Fibroblast of lung (primary cell): ENCODE results near the gene RFPL1. TPM values are rescaled to one million over a fixed set of nuclear protein-coding genes. Genes with fewer than 3 reads are reported as not detected.
A peak's percentile ranks its signal among the peaks of the same experiment; 100 is the strongest.
"Not testable (repeated sequence)": the region's sequence is repeated elsewhere in the genome, so short reads cannot be mapped to it uniquely, and the experiment has no call there.

ENCODE experiments used
- DNase-seq, 2 donors: peaks; one replicate each; pipeline versions ENCODE4 v3.0.0 to v3.0.0-alpha.2; 2010; ENCODE audit warnings: low read depth in 2 of 2
- H2AFZ ChIP-seq: 2 replicates; pipeline ENCODE4 v1.5.1; 2012; ENCODE audit warnings: low read length, control low read depth, inconsistent platforms
- H3K27ac ChIP-seq: 2 replicates; pipeline ENCODE4 v1.5.1; 2011; ENCODE audit warnings: low read length, control low read depth; ENCODE audit not compliant: insufficient read depth
- H3K27me3 ChIP-seq: 2 replicates; pipeline ENCODE4 v1.5.1; 2011; ENCODE audit warnings: mild to moderate bottlenecking, low read length; ENCODE audit not compliant: control insufficient read depth, insufficient read depth
- H3K36me3 ChIP-seq: 2 replicates; pipeline ENCODE4 v1.5.1; 2011; ENCODE audit warnings: low read length; ENCODE audit not compliant: control insufficient read depth, insufficient read depth
- H3K4me1 ChIP-seq: 2 replicates; pipeline ENCODE4 v1.5.1; 2011; ENCODE audit warnings: low read length; ENCODE audit not compliant: control insufficient read depth, insufficient read depth; ENCODE audit errors: extremely low read depth
- H3K4me2 ChIP-seq: 2 replicates; pipeline ENCODE4 v1.5.1; 2011; ENCODE audit warnings: low read length, control low read depth; ENCODE audit not compliant: insufficient read depth; ENCODE audit errors: extremely low read depth
- H3K4me3 ChIP-seq, 4 experiments: fragments of 200-600 bp in 1 of 4; sonication (generic) in 1 of 4; replicated peaks in 1 of 4; 2 replicates each; pipeline ENCODE4 v1.5.1; 2011 to 2016; ENCODE audit warnings: low read length in 4 of 4, low read depth in 3 of 4, mild to moderate bottlenecking in 3 of 4, control low read depth in 2 of 4, inconsistent platforms in 1 of 4, mixed read lengths in 1 of 4; ENCODE audit not compliant: insufficient read depth in 1 of 4; ENCODE audit errors: control extremely low read depth in 1 of 4
- H3K79me2 ChIP-seq: 2 replicates; pipeline ENCODE4 v1.5.1; 2012; ENCODE audit warnings: mild to moderate bottlenecking, low read length, inconsistent platforms; ENCODE audit not compliant: control insufficient read depth, insufficient read depth
- H3K9ac ChIP-seq: 2 replicates; pipeline ENCODE4 v1.5.1; 2011; ENCODE audit warnings: mild to moderate bottlenecking, low read length, control low read depth; ENCODE audit not compliant: insufficient read depth
- H3K9me3 ChIP-seq: 2 replicates; pipeline ENCODE4 v1.5.1; 2012; ENCODE audit warnings: low read depth, low read length; ENCODE audit not compliant: control insufficient read depth, insufficient read depth
- H4K20me1 ChIP-seq: 2 replicates; pipeline ENCODE4 v1.5.1; 2011; ENCODE audit warnings: low read length; ENCODE audit not compliant: control insufficient read depth, insufficient read depth; ENCODE audit errors: extremely low read depth
- CTCF ChIP-seq, 2 donors: IDR thresholded peaks in 1 of 2; conservative IDR thresholded peaks in 1 of 2; 1 replicate in 1 of 2; 2 replicates in 1 of 2; pipeline ENCODE4 v1.5.1; 2011 to 2012; ENCODE audit warnings: low read length in 2 of 2, control low read depth in 1 of 2, inconsistent platforms in 1 of 2, low read depth in 1 of 2, mild to moderate bottlenecking in 1 of 2
- EZH2 ChIP-seq: IDR thresholded peaks from 2 replicates; pipeline ENCODE4 v1.5.1; 2012; ENCODE audit warnings: low read length, control low read depth, mild to moderate bottlenecking; ENCODE audit errors: missing control alignments
- polyA minus RNA-seq: library from RNA; depleted of rRNA, polyadenylated mRNA; stranded (reverse); fragments of >200 nt; gene quantifications from 2 replicates; pipeline ENCODE4 v1.2.3, GENCODE V29; 2011; ENCODE audit warnings: low replicate concordance
- polyA plus RNA-seq, 2 donors: library from polyadenylated mRNA; depleted of rRNA in 1 of 2; stranded (reverse) in 1 of 2; unstranded in 1 of 2; fragments of >200 nt; gene quantifications; 2 replicates each; pipeline ENCODE4 v1.2.1, GENCODE V29; 2011 to 2012; ENCODE audit warnings: missing spikeins in 1 of 2
- total RNA-seq: library from RNA; depleted of rRNA; stranded (reverse); fragments of >200 nt; gene quantifications from 2 replicates; pipeline ENCODE4 v1.2.1, GENCODE V29; 2014

RFPL1 gene
- total RNA-seq (not detected in 2 replicates), polyA plus RNA-seq (not detected in 2 replicates), polyA minus RNA-seq (not detected in 2 replicates)
- polyA plus RNA-seq (2012): not detected in 2 replicates

- H3K27ac ChIP-seq, H3K9ac ChIP-seq, H3K79me2 ChIP-seq, H3K9me3 ChIP-seq, H3K27me3 ChIP-seq, H4K20me1 ChIP-seq, DNase-seq, H3K4me3 ChIP-seq, H3K36me3 ChIP-seq, H3K4me2 ChIP-seq, H2AFZ ChIP-seq, H3K4me1 ChIP-seq: not testable (repeated sequence)
Observed at GRCh38 chr22:29438283-29438682, at the start of gene RFPL1. Gene RFPL1 (plus strand): TSS chr22:29438583.

- no peak overlapping the region for H3K27ac ChIP-seq
- no peak for DNase-seq
- H3K9me3 ChIP-seq: no peaks in the 10 kb centered on the region
- H3K36me3 ChIP-seq: peaks cover 5% of the 10 kb centered on the region
- peak overlapping the region; percentile 58 for H2AFZ ChIP-seq
- H3K79me2 ChIP-seq: peaks cover 17% of the 10 kb centered on the region
- H3K9ac ChIP-seq: no peak overlapping the region
- H3K27me3 ChIP-seq: no peaks in the 10 kb centered on the region
- peaks cover 4% of the 10 kb centered on the region for H3K4me1 ChIP-seq
- H3K4me2 ChIP-seq: peak overlapping the region; percentile 76
- no peaks in the 10 kb centered on the region for H4K20me1 ChIP-seq
- peak overlapping the region; percentile 55 to 84 (median 71) for H3K4me3 ChIP-seq
- TF ChIP-seq CTCF (conservative IDR thresholded peaks at IDR 0.05 in 1 of 2, IDR thresholded peaks at IDR 0.05 in 1 of 2; ENCODE audit: low read depth in 1 of 2, low read length in 2 of 2) (no peak), EZH2 (no peak)
Observed at GRCh38 chr22:29388759-29389090, 49.7 kb upstream of the RFPL1 start.

- no peak overlapping the region for H3K4me2 ChIP-seq
- H3K27me3 ChIP-seq: no peaks in the 10 kb centered on the region
Observed at GRCh38 chr22:29390270-29390669, 48.1 kb upstream of the RFPL1 start.

More at GRCh38 chr22:29390270-29390669, 48.1 kb upstream of the RFPL1 start:
- Histone ChIP-seq H3K4me3 (no peak overlapping the region), H3K9me3 (no peaks in the 10 kb centered on the region), H2AFZ (no peak overlapping the region), H3K36me3 (peaks cover 2% of the 10 kb centered on the region), H3K4me1 (peaks cover 4% of the 10 kb centered on the region), H4K20me1 (no peaks in the 10 kb centered on the region), H3K27ac (no peak overlapping the region), H3K79me2 (peaks cover 12% of the 10 kb centered on the region), H3K9ac (no peak overlapping the region)
- no peak for DNase-seq
- TF ChIP-seq EZH2 (no peak), CTCF (conservative IDR thresholded peaks at IDR 0.05 in 1 of 2, IDR thresholded peaks at IDR 0.05 in 1 of 2; ENCODE audit: low read depth in 1 of 2, low read length in 2 of 2) (no peak)
